Endometrial microvascular endothelial cells (primary cell): Measurements from ENCODE around the gene PRR33. TPM values are rescaled to one million over a fixed set of nuclear protein-coding genes. Genes with fewer than 3 reads are reported as not detected.
"Not testable (repeated sequence)": the region's sequence is repeated elsewhere in the genome, so short reads cannot be mapped to it uniquely, and the experiment has no call there.

Source experiments
- in situ Hi-C: cut with HindIII; loops from 2 replicates; pipeline ENCODE4 v1.10.0; 2017; ENCODE audit warnings: low sequenced_read_pairs, low pct_unique_long_range_greater_than_20kb; ENCODE audit errors: inconsistent ontology term
- total RNA-seq: library from RNA; depleted of rRNA; stranded (reverse); fragments of >200 nt; gene quantifications from one replicate; pipeline ENCODE4 v1.2.3, GENCODE V29; 2015; ENCODE audit errors: inconsistent ontology term

Gene PRR33
- not detected for total RNA-seq

DNA sequence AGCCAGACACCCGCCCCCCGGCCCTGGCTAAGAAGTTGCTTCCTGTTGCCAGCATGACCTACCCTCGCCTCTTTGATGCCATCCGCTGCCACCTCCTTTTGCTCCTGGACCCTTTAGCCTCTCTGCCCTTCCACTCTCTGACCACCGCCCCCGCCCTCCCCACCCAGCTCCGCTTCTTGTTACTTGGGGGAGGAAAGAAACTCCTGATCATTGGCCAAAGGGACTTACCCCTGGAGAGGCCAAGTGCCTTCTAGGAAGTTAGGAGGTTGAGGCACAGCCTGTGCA lies at the start of gene PRR33:
Gene PRR33 (minus strand): TSS at position 65 of the 285 bp plus-strand sequence. CDS start 1,311 bp downstream, outside the sequence.
- in situ Hi-C loops: no loop called here

DNA sequence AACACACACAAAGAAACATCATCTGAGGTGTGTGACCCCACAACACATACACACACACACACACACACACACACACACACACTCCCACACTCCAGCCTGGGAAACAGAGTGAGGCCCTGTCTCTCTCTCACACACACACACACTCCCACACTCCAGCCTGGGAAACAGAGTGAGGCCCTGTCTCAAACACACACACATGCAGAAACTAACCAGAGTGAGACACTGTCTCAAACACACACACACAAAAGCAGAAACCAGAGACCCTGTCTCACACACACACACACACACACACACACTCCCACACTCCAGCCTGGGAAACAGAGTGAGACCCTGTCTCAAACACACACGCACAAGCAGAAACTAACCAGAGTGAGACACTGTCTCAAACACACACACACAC lies 48.1 kb upstream of the PRR33 start:
- in situ Hi-C loops: not testable (repeated sequence)

DNA sequence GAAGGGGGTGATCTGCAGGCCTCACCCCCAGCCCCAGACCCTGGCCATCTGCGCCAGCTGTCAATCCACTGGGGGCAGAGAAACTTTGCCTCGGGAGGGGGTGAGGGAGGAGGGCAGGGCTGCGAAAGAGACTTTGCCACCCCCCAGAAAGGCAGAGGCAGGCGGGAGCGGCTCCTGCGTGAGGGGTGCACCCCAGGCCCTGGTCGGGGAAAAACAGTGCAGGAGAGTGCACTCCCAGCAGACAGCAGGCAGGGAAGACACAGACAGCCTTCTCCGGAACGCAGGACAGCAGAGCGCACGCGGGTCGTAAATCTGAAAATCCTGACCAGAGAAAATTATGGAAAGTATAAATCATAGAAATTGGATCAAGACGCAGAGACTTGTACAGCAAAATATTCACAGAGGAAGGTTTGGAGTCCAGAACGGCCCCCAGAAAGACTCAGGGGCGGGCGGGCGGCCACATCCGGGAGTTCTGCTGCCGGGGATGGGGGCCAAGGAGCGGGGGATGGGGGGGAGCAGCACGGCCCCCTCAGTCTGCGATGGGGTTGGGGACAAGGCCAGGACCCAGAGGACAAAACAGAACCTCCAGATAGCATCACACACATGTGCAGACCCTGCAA lies 47.4 kb upstream of the PRR33 start:
- in situ Hi-C loops: no loop called here

DNA sequence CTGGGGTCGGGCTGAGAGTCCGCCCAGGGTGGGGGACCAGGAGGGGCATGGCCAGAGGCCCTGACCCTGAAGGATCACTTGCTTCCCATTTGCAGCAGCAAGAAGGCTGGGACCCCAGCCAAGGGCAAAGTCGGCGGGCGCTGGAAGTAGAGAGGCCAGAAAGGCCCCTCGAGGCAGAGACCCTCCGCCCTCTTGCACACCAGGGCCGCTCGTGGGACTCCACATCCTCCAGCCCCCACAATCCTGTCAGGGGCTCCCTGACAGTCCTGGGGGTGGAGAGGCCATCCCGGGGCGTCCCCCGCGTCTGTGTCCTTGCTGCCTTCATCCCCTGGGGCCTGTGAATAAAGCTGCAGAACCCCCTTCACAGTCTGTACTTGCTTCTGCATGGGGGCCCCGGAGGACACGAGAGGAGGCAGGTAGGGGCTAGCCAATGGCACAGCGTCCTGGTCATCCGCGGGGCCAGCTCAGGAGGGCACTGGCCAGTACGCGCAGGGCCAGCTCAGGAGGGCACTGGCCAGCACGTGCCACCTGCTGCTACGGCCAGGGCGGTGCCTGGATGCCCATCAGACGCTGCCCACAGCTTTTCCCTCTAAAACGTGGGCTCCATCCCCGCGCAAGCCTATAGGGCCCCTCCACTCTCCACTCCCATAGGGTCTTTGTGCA lies 46.8 kb upstream of the PRR33 start:
- in situ Hi-C loops: no loop called here

DNA sequence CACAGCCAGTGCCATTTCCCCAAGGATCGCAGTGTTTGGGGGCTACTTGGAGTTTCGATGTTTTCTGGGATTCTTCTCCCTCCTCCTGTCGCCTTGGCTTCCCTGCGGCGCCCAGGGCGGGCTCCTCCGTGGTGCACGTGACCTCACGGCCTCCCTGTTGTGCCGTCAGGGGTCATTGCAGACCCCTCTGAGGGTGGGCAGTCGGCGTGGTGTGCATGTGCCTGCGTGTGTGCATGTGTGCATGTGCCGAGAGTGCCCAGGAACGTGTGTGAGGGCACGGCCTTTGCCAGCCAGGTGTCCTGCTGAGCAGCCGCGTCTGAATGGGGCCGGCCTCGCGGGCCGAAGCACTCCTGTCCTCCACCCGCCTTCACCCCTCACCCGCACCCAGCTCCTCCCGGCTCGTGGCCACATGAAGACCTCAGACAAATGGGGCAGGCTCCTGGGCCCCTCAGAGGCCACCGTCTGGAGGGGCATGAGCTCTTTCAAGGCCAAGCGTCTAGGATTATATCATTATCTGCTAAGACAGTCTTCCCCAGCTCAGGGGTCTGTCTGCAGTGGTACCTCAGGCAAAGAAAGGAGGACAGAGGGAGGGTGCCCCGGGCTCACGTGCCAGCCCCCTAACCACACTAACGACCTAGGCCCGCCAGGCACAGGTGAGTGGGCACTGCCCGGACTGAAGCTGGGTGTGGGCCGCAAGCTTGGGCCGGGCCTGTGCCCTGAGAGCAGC lies 46.1 kb upstream of the PRR33 start:
- in situ Hi-C loops: no loop called here

DNA sequence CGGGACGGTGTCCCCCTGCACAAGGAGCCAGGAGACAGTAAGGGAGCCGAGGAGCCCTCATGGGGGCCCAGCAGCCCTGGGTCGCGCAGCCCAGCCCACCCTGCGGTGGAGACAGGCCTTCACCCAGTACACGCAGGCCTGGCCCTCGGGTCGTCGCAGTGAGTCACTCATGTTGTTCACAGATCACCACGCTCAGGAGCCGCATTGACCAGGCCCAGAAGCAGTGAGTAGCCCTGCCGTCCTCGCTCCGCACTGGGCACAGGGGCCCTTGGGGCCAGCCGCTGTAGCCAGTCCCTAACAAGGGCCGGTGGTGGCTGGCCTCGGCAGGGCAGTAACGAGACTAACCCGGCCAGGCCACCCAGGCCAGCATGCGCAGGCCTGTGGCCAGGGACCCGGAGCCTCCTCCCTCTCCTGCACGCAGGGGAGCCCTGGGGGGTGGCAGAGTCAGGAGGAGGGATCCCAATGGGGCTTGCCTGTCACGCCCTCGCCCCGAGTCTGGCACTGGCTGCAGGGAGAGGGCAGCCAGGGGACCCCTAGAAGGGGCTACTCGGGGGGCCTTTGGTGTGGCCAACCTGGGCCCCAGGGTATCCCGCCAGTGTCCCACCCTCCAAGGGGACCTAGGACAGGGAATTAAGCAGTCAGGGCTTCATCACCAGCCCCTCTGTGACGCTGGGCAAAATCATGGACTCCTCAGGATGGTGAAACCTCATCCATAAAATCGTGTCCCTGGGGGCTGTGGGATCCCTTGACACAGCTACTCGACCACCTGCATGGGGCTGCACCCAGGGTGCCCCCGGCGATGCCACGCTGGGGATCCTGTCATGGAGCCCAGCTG lies 45.3 kb upstream of the PRR33 start:
- in situ Hi-C loops: no loop called here

DNA sequence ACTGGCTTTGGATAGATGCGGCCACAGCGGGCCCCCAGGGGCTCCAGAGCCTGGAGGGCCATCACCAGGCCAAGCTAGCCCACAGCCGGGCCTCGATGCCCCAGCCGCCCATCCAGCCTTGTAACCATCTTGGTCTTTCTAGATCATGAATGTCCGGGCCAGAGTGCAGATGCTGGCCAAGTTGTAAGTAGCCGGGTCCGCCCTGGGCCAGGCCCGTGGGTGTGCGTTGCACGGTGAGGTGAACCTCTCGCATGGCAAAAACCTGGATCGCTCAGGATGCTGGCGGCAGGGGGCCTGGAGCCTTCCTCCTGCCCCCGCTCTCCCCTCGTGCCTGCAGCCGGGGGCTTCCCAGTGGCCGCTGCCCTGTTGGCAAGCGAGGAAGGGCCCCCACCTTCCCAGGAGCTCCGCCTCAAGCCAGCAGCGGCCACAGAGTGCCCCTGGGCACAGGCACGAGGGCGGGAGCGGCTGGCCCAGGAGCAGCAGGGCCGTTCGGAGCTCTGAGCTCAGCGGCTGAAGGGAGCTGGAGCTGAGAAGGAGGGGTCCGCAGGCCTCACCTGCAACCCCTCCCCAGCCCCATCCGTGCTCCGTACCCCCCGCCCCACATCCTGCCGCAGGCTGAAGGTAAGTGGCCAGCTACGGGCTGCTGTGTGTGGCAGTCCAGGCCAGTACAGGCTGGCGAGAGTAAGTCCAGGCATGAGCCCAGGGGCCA lies 44.5 kb upstream of the PRR33 start:
- in situ Hi-C loops: no loop called here

DNA sequence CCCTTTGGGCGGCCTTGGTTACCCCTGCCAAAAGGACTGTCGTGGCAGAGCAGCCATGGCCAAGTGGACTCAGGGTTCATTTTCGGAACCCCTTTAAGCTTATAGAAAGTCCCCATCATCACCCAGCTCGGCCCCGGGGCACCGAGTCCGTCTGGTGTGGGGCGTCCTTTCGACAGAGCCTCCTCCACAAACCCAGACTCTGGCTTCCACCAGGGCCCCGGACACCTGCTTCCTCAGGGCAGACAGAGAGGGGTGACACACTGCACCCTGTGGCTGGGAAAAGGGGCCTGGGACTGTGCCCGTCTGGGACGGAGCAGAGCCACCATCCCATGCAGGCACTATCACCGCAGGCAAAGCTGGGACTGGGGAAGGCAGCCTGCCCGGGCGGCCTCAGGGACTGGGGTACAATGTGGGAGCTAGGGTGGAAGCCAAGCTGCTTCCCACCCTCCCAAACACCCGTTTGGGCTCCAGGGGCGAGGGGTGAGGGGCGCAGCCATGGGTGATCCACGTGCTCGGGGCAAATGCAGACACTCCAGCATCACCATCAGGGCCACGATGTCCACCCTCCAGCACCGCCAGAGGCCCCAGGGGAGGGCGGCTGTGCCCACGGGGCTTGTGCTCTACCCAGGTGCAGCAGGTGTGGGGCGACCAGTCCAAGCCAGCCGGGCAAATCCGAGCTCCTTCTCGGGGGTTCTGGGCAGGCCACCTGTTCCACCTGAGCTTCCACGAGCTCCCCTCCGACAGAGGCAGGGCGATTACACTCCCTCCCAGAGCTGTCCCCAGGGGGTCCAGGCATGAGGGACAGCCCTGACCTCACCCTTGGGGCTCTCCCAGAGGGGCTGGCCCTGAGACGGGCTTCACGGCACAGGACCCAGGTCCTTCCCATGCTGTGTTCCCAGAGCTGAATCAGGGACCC lies 43.7 kb upstream of the PRR33 start:
- in situ Hi-C loops: no loop called here

DNA sequence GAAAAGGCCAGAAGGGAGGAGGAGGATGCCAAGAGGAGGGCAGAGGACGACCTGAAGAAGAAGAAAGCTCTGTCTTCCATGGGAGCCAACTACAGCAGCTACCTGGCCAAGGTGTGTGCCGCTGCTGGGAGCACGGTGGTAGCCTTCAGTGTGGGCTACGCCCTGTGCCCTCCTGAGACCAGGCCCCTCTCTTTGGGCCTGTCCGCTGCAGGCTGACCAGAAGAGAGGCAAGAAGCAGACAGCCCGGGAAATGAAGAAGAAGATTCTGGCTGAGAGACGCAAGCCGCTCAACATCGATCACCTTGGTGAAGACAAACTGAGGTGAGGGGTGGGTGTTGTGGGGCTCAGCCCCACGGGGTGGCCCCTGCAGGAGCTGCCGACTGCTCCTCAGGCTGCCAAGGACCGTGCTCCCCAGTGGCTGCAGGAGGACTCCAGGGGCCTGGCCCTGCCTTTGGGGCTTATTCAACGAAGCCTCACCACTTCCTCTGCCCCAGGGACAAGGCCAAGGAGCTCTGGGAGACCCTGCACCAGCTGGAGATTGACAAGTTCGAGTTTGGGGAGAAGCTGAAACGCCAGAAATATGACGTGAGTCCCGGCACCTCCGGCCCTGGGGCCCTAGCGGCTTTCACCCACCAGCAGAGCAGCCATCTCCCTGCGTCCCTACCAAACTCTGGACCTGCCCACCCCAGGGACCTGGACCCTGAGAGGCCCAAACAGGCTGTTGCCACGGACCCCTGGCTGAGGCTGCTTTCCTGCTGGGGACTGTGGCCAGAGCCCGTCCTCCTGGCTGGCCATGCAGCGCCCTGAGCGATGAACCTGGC lies 42.9 kb upstream of the PRR33 start:
- in situ Hi-C loops: no loop called here

DNA sequence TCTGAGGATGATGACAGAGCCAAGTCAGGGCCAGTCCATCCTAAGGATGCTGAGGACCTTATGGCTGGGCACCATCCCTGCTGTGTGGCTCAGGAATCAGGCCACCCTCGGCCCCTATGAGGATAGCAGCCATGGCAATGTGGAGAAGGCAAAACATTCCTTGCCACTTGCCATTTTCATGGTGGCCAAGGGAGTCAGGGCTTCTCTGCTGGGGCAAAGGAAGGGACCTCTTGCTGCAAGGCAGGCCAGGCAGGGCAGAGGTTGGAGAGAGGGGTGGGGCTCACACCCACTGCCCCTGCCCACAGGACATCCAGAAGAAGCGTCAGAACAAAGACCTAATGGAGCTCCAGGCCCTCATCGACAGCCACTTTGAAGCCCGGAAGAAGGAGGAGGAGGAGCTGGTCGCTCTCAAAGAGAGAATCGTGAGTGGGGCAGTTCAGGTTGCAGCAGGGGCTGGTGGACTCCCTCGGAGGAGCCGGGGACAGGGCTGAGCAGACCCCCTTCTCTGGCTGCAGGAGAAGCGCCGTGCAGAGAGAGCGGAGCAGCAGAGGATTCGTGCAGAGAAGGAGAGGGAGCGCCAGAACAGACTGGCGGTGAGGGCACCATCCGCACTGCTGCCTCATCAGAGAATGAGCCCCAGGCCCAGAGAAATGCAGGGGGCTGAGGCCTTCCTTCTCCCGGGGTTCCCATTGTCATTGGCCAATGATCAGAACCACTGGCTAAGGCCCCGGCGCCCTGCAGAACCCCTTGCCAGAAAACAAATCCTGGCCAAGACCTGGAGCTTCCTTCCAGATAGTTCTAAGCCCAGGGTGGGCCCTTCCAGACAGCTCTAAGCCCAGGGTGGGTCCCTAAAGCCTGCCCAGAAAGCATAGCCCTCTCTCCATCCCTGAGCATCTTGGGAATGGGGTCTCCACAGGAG lies 42.0 kb upstream of the PRR33 start:
- in situ Hi-C loops: no loop called here

DNA sequence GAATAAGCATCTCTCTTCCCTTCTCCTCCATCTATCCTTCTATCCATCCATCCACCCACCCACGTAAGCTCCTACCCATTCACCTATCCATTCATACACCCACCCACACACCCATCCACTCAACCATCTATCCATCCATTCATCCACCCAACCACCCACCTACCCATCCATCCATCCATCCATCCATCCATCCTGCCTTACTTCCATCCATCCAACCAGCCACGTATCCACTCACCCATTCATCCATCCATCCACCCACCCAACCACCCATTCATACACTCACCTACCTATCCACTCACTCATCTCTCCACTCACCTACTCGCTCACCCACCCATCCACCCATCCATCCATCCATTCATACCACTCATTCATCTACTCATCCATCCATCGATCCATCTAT lies 41.0 kb upstream of the PRR33 start:
- in situ Hi-C loops: no loop called here

DNA sequence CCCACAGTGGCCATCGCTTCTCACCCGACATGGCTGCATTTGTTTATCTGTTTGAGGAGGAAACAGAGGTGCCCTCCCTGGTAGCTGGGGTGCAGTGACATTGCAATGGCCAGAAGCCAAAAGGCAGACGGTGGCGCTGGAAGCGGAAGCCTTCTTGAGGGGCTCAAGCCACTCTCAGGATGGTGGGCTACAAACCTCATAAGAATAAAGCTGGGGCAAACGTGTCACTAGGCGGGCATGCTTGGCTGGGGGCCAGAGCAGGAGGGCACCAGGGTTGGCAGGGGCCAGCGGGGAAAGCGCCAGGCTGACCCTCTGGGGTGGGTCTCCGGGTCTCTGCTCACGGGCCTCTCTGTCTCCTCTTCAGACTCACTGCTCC lies 40.4 kb upstream of the PRR33 start:
- in situ Hi-C loops: no loop called here

DNA sequence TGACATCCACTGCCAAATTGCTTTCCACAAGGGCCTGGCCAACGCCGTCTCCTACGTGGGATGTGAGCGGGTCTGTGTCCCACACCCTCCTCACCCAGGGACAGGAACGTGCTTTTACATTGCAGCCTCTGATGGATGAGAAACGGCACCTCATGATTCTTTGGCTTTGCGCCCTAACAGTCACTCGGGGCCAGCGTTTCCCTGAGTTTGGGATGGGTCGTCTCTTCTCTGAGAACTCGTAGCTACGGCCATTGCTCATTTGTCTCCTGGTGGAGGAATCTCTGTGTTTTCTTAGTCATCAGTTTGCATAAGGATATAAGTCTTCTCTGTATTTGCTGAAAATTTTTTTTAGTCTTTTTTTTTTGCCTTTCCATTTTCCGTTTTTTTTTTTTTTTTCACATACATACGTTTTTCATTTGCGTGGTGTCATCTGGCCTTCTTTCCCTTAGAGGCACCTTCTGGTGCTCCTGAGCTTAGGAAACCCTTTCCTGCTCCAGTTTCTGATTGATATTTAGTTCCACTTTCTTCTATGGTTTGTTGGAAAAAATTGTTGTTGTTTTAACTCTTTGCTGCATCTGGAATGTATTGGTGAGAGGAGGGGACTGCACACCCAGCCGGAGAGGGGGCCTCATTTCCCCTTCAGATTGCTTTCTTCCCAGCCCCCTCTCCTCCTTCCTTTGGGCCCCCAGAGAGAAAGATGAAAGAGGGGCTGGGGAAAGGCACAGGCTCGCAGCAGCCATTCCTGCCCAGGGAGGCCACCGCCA lies 39.8 kb upstream of the PRR33 start:
- in situ Hi-C loops: no loop called here

DNA sequence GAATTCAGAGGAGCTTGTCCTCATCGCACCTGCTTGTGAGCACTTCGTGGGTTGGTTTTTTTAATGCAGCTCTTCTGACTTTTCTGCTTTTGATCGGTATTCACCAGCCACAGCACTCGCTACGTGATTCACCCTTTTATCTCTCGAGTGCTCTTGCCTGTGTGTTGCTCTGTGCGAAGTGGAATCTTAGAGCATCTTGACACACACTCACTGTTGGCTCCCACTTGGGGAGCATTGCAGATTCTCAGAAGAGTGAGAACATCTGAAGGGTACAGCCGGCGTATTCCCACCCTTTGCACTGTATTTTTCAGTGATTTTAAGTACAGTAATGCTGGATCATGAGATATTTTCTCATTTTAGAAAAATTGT lies 38.8 kb upstream of the PRR33 start:
- in situ Hi-C loops: no loop called here

DNA sequence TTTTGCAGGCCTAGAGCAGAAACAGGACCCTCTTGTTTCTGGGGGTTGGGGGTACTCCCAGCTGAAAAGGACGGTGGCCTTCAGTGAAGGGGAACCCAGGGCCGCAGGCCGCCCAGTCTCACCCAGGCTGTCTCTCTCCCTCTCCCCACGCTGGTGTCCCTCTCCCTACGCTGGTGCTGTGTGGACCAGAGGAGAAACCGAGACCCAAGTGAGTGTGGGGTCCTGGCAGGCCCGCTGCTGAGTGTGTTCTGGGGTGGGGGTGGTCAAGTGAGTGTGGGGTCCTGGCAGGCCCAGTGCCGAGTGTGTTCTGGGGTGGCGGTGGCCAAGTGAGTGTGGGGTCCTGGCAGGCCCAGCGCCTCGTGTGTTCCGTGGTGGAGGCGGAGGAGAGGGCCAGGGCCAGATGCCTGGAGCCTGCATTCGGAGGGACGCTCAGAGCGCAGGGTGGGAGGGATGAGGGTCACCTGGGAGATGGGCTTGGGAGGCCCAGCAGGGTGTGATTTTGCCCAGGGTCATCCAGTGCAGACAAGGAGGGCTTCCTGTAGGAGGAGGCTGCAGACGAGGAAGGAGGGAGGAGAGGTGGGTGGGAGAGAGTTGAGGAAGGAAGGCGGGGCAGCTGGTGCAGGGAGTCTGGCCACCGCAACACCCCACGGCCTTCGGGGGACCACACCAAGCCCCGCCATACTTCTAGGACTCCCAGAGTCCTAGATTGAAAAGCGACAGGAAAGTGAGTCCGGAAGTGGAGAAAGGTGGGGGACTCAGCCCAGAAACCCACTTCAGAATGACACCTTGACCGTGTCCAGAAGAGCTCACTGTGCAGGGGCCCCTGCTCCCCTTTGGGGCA lies 38.1 kb upstream of the PRR33 start:
- in situ Hi-C loops: no loop called here
